OCI-M1 (cell line): ENCODE data around the gene GNAL.

Experiments used
- DNase-seq: peaks from one replicate; lab custom pipeline; 2025; lab: John Stamatoyannopoulos, UW

The GNAL gene

DNA sequence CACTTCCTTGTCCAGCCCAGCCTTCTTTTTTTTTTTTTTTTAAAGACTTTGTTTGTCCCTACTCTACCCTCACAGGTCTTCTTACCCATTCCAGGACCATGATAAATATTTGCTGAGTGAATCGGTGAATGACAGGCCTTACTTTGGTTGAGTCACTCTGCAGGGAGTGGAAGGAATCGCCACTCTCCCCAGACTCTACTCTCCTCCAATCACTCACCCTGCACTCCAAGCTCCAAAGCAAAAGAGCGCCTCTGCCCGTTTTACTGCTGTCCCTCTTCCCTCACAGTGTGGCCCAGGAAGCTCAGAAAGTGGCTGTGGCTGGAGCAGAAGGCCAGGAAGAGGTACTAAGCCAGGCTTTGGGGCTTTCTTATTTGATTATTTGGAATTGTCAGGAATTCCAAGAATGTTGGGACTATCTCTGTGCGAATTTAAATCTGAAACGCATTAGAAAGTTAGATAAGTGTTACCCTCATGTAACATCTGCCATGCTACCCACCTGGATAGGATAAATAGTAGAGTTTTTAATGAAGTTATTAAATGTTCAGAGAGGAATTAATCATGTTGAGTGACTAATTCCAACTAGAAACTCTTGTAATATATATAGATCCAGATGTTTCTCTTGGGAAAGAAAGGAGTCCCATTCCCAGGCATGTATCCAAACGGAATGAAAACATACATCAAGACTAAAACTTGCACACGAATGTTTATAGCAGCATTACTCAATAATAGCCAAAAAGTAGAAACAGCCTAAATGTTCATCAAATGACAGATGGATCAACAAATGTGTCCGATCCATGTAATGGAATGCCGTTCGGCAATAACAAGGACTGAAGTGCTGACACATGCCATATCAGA is 119.2 kb downstream of the GNAL start:
- no peak for DNase-seq

DNA sequence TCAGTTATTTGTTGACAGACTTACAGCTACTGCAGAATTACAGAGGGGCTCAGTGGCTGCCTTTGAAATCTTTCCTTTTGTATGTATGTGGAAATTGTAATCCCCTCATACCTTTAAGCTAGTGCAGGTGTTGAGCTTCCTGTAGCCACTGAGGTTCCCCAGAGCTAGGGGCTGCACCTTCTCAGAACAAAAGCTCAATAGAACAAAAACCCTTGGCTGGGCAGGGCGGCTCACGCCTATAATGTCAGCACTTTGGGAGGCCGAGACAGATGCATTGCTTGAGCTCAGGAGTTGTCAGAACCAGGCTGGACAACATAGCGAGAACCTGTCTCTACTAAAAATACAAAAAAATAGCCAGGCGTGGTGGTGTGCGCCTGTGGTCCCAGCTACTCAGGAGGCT is 120.8 kb downstream of the GNAL start:
- DNase-seq = no peak

DNA sequence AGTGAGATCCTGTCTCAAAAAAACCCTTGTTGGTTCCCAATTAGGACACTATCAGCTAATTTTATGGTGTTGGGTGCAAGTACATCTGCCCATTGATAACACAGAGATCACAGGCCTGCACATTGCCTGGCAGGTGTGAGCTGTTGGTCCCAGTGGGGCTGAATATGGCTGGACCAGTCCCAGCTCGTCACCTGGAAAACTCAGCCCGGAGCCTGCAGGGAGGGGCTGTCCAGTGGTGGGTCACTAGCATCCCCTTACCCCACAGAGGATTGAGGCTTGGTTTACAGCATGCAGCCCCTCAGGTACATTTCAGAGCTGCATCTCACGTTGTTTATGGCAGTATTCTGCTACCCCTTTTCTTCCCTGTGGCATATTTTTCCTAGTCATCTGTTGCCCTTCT is 121.3 kb downstream of the GNAL start:
- no peak for DNase-seq

DNA sequence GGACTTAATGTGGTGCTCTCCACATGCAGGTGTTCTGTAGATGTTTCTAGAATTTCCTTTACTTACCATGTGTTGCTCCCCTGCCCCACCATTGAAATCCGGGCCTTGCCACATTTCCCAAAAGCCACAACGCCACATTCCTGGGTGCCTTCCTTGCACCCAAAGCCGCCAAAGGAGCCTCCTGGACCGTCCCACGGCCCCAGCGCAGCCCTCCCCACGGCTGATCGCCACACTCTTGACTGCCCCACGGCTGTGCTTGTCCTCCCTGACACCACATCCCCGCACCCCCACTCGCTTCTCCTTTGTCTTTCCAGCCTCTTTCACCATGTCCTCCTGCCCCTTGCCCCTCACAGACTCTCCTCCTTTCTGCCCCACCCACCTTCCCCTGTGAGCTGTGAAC is 121.9 kb downstream of the GNAL start:
- DNase-seq = no peak

DNA sequence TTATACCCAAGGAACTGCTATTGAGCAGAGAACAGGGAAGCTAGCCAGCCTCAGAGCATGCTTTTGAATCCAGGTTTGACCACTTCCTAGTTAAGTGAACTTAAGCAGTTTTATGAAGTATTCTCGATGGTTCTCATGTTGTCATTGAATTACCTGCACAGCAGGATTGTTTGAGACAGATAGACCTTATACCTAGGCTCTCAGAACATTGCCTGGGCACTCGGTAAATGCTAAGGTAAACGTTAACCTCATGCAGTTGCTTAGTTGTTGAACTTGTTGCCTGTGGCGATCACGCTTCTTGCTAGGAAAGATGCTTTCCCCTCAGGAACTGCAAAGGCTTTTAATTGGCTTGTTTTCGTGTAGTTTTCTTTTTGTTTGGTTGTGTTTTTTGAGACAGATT is 128.2 kb downstream of the GNAL start:
- no peak for DNase-seq

DNA sequence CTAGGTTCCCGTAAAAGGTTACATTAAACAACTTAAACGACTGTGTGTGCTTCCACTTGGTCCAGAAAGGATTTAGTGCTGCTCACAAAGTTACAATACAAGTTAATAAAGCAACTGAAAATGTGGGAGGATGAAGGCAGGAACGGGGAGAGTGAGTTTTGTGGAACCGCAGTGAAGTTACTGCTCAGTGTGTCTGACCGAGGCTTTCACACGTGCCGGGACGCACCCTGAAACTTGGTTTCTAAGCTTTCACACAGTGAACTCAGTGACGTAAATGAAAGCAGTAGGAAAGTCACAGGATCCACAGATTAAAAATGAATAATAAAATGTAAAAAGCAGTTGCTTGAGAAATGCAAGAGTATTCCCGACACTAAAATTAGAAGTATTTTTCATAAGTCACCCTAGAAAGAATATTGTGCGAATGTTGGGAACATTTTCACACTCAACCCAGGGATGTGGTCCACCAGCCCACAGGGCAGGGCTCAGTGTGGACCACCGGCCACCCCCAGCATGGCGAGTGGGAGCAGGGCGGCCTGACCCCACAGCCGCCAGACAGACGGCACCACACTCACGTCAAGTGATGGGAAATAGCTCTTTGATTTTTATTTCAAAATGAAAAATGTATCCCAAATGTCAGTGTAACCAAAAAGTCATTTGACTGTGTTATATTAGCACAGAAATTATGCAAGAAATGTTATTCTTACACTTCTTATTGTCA is 129.6 kb downstream of the GNAL start:
- no peak for DNase-seq

DNA sequence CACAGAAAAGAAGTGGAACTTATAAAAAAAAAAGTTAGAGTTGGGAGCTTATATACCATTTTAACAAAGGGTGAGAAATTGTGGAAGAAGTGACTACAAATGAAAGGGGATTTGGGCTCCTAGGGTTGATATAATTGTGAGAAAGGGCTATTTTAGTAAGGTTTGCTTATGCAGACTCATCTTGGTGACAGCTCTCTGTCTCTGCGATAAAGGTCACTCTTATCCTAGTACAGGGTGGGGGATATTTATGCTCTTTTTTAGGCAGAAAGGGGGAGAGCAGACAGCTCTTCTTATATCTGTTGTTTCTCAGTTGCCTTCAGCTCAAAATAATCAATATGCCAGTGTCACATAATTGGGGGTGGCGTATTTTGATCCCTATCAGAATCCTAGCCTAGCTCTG is 130.9 kb downstream of the GNAL start:
- DNase-seq = no peak

DNA sequence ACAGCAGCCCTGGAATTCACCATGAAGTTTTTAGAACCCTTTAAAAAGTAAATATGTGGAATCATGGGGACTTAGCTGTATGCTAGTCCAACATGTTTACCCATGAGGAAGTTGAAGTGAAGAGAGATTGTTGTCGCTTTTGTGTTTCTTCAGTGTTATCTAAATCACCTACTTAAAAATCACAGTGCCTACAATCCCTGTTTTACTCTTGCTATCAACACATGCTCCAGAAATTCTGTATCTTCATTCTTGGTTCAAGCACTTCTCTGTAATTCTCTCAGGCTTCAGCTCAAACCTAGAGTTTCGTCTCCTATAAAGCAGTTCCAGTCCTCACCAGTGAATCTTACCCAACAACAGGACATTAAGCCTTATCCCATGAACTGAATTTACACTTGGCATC is 131.6 kb downstream of the GNAL start:
- no peak for DNase-seq

DNA sequence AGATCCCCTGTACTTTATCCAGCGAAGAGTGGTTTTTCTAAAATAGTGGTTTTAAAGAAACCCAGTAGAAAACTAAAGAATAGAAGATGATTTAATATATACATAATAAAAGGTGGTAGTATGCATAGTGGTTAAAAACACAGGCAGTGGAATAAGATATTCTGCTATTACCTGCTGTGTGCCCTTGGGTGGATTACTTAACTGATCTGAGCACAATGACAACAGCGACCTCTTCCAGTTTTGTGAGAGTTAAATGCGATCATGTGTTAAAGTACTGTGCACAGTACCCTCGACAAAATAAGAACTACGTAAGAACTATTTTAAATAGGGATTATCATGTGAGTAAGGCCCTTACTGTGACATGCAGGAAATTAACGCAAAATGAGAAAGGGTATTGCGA is 132.1 kb downstream of the GNAL start:
- no peak for DNase-seq

DNA sequence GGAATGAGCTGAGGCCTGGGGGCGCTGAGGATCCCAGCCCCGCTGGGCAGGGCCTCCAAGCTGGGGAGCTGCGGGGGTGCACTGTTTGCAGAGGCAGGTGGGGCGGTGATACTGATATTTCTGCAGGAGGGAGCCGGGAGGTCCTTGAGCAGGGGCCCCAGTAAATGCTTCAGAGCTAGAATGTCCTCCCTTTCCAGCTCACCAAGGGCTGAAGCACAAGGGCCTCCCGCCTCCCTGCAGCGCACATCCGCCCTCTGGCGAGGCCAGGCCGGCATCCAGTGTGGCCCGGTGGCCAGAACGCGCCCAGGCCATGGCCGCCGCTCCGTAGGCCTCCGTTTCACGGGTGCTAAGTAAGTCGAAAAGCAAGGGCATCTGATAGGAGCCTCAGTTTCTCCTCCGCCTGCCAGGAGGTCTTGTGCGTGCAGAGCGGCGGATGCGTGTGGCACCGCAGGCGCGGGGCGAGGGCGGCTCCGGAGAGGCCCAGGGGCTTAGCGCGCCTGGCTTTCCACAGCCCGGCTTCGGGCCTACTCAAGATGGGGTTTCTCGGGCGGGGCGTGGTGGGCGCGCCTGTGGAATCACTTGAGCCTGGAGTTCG is 132.7 kb downstream of the GNAL start:
- no peak for DNase-seq

DNA sequence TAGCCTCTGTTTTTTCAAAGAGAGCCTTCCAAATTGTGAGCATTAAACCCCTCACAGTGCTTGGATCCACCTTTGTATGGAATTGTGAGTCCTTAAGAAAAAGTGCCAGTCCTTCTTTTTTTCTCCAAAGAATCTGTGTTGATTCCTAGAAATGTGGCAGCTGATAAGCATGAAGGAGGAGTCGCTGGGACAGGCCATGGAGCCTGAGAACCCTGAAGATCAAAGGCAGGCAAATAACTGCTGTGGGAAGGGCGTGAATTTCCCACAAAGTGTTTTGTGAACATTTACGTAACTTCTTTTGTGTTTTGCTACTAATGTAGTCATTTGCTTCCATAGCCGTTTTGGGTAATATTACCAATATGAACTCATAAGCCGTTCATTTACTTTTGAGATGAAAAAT is 134.5 kb downstream of the GNAL start:
- DNase-seq = no peak

DNA sequence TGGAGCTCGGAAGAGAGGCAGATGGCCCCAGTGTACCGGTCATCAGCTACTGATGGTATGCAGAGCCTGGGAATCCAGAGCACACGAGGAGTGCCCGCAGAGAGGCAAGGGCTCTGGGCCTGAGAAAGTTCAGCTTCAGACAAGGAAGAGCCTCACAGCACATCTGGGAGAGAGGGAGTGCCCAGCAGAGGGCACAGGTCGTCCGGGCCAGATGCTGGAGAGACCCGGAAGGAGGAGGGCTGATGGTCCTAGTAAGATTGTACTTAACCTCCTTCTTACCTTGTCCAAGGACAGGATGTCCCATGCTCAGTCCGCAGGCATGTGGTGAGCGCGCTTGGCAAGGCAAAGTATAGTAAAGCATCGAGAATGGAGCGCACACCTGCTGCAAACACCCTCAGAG is 137.8 kb downstream of the GNAL start:
- DNase-seq = peak; percentile 19

DNA sequence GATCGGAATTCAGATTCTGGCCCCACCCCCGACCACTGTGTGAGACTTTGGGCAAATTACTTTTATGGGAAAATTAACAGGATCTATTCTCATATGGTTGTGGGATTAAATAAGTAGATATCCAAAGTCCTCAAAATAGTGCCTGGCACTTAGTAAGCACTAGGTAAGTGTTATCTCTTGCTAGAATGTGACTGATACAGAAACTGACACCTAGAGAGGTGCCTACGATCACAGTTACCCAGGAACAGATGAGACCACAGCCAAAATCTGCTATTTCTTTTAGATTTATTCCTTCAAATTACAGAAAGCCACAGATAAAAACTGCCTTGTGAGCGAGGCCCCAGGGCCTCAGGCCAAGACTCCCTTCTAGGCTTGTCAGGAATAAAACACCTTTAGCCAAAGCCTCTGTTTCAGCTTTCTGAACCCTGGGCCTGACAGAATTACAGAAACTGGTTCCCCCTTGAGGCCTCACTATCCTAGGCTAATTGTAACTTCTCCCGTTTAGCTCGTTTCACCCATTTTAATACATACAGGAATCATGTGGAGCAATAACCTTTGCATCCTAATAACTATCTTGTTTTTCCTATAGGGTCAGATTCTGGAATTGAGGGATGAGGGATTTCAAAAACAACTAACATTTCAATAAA is 139.8 kb downstream of the GNAL start:
- no peak for DNase-seq

DNA sequence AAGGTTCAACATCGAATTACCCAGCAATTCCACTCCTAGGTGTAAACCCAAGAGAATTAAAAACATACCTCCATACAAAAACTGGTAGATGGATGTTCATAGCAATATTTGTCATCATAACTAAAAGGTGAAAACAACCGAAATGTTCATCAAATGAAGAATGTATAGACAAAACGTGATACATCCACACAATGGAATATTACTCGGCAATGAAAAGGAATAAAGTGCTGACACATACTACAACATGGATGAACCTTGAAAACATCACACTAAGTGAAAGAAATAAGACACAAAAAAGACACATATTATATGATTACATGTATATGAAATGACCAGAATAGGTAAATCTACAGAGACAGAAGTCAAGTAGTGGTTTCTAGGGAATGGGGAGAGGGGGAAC is 141.5 kb downstream of the GNAL start:
- no peak for DNase-seq

DNA sequence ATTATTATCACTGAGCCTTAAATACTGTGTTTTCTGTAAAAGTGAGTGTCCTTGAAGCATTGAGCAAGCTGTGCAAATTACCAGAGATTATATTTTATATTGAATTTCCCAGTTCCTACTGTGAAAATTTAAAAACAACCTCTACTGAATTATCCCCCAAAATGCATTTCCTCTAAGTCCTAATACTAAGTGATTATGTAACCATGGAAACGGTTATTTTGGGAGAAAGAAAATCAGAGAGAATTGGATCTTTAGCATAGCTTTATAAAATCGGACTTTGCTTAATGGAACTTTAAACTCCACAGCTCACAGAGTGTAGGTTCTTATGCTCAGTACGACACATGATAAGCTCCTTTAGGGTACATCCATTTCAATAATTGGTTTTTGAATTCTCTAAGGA is 142.9 kb downstream of the GNAL start:
- no peak for DNase-seq

DNA sequence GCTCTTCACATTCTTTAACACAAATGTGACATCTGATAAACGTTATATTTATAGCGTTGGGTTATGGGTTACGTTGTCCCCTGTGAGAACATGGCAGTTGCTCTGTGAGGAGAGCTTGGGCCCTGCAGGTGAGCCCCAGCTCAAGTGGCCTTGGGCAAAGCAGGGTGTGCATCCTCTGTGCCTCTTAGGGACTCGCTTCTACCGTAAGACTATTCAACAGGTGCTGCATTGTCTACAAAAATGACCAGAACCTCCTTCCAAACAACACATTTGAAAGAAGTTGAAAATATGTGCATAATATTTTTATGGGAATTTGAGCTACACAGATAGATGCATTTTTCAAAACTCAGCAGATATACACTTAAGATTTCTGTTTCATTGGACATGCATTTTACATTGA is 145.7 kb downstream of the GNAL start:
- no peak for DNase-seq

DNA sequence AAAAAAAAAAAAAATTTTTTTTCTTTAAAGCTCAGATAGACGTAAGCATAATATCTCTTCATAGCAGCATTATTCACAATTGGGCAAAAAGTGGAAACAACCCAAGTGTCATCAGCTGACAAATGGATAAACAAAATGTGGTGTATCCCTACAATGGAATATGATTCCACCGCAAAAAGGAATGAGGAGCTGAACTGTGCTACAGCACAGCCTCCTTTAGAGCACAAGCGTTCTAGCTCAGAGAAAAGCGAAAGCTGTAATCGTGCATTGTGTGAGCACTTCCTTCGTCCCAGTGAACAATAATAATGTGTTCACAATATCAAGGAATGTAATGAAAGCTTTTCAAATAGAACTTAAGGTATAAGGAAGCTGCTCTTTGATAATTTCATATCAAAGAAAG is 150.5 kb downstream of the GNAL start:
- no peak for DNase-seq

DNA sequence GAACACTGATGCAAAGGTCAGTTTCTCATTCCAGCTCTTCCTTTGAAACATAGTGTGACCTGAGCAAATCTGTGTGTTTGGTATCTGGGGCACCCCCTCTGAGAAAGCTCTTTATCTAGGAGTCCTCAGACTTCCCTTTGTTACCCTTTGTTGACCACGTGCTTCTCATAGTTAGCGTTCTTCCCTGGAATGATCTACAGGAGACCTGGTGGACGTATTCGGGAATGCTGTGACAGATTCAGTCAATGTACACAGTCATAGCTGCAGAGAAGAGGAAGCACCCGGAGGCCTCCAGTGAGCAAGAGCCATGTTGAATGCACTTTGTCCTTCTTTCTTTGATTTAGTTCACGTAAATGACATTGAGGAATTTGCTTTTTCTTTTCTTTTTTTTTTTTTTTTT is 151.4 kb downstream of the GNAL start:
- no peak for DNase-seq

DNA sequence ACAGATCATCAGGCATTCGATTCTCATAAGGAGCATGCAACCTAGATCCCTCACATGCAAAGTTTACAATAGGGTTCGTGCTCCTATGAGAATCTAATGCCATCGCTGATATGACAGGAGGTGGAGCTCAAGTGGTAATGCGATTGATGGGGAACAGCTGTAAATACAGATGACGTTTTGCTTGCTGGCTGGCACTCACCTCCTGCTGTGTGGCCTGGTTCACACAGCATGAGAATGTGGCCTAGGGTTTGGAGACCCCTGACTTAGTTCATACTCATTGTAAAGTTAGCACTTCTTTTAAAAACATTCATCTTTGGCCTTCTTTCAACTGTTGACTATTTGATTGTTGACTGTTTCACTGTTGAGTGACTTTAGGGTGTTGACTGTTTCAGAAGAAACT is 153.5 kb downstream of the GNAL start:
- no peak for DNase-seq

DNA sequence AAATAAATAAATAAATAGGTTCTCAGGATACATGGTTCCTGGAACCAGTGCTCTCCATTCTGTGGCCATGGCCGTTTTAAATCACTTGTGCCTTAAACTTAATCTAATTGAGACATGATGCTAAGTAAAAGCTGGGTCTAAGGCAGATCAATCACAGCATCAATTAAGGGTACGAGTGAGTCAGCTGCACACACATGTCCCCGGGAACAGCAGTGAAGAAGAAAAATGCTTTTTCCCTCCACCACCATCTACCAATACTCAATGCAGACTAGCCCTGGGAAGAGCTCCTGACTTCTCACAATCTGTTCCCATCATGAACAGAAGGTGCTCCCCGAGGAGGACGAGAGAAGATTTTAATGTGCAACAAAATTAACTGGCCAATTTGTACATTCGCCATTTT is 155.4 kb downstream of the GNAL start:
- DNase-seq = no peak

DNA sequence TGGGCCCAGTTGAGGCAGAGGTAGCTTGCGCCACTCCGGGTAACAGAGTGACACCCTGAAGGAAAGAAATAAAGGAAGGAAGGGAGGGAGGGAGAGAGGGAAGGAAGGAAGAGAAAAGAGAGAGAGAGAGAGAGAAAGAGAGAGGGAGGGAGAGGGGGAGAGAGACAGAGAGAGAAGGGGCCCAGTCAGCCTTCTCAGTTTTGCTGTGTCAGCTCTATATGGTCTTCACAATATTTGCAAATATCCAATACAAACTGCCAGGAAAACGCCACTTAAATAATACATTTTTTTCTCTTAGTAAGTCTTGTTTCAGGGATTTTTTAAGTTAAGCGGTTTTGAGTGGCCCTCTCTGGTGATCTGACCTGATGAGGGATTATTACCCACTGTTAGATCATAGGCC is 156.6 kb downstream of the GNAL start:
- DNase-seq = no peak

DNA sequence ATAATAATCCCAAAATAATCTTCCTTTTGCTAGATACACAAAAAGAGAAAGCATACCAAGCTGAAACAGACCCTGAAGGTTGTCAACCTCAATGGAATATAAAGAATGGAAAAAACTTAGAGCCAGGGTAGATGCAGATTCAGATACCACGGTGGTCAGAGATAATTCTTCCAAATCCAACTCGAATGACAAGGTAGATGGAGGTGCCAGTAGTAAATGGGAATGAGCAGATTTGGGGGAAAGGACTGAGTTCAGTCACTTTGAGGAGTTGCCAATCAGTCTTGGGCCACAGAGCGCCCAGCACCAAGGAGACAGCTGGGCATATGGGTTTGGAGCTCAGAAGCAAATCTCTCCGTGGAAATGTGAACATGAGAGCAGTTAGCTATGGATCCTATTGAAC is 158.7 kb downstream of the GNAL start:
- DNase-seq = no peak

DNA sequence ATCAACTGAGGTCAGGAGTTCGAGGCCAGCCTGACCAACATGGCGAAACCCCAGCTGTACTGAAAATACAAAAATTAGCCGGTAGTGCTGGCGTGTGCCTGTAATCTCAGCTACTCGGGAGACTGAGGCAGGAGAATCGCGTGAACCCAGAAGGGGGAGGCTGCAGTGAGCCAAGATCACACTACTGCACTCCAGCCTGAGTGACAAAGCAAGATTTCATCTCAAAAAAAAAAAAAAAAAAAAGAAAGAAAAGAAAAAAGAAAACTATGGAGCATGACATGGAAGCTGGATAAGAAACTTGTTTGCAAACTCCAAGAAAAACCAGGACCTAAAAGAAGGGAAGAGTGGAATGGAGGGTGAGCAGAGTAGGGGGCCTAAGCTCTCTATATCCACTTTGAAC is 160.2 kb downstream of the GNAL start:
- DNase-seq = no peak
